Stomach (tissue), 4 donors: ENCODE data around the gene TMPRSS4.

ENCODE experiments used
- CTCF ChIP-seq, 7 experiments: fragments of 450-650 bp in 4 of 7; fragments of 200-600 bp in 3 of 7; sonication (generic) in 3 of 7; IDR thresholded peaks; one replicate each; pipeline ENCODE4 v1.5.1; 2016 to 2019; ENCODE audit warnings: antibody characterized with exemption in 7 of 7, control low read depth in 2 of 7, mild to moderate bottlenecking in 1 of 7
- POLR2A ChIP-seq, 4 donors: fragments of 450-650 bp; IDR thresholded peaks; one replicate each; pipeline ENCODE4 v1.6.1; 2016; ENCODE audit warnings: antibody characterized with exemption in 4 of 4, control low read depth in 2 of 4, mild to moderate bottlenecking in 1 of 4, moderate library complexity in 1 of 4
- POLR2AphosphoS5 ChIP-seq, 3 donors: sonication (generic); formaldehyde crosslinking; IDR thresholded peaks; one replicate each; pipeline ENCODE4 v1.6.1; 2016; ENCODE audit warnings: antibody characterized with exemption in 3 of 3

- TF ChIP-seq POLR2AphosphoS5 (IDR thresholded peaks at IDR 0.05) = no peak
- no peak for TF ChIP-seq CTCF (IDR thresholded peaks at IDR 0.05)
- TF ChIP-seq POLR2A (IDR thresholded peaks at IDR 0.05) = no peak
These were observed 67.7 kb downstream of the TMPRSS4 start for GRCh38 chr11:118144301-118145268.
